HG02571 (cell line): Measurements from ENCODE around the gene SLAIN2.
A peak's percentile ranks its signal among the peaks of the same experiment; 100 is the strongest.
"Not testable (repeated sequence)": the region's sequence is repeated elsewhere in the genome, so short reads cannot be mapped to it uniquely, and the experiment has no call there.

Experiments
- ATAC-seq: cut with Tn5 transposase; IDR thresholded peaks from one replicate; pipeline ENCODE4 v1.9.1; 2021; ENCODE audit warnings: mild to moderate bottlenecking, moderate library complexity; ENCODE audit not compliant: unreplicated experiment

The SLAIN2 gene

GRCh38 chr4:48340965-48341775 lies at the start of gene SLAIN2:
SLAIN2 (plus strand) TSS chr4:48341529; CDS start chr4:48341740, 211 bp downstream.
- peak; percentile 88 for ATAC-seq

GRCh38 chr4:48292218-48292790 lies 49.0 kb upstream of the SLAIN2 start:
- not testable (repeated sequence) for ATAC-seq

DNA sequence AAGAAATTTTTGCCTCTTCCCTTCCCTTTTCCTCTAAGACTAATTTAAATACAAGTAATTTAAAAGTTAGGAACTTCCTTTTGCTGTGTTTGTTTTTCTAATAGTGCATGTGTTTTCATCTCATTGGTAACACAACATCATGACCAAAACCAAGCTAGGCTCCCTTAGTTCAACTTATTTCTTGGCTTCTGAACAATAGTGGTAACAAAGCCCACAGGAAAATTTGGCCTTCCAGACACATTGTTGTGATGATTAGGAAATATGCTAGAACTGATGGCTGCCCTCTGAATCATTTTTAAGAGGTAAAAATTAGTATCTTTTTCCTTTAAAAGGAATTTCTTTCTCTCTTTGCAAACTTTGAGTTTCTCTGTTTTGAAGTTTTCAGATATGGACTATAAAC lies 46.2 kb upstream of the SLAIN2 start:
- ATAC-seq = no peak

DNA sequence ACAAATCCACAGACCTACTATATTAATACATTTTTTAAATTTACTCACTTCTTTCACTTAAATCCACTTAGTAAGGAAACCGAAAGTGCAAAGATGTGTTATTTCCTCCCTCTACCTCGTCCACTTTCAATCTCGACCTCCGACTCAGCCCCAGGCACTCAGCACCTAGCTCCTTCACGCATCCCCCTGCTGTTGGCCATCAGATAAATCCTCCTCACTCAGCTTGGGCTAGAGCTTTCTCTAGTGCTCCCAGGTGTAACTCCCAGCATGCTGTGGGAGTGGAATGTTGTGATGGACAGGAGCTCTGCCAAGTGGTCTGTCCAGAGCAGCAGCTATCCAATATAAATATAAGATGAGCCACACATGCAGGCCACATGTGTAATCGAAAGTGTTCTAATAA lies 45.0 kb upstream of the SLAIN2 start:
- ATAC-seq = no peak

DNA sequence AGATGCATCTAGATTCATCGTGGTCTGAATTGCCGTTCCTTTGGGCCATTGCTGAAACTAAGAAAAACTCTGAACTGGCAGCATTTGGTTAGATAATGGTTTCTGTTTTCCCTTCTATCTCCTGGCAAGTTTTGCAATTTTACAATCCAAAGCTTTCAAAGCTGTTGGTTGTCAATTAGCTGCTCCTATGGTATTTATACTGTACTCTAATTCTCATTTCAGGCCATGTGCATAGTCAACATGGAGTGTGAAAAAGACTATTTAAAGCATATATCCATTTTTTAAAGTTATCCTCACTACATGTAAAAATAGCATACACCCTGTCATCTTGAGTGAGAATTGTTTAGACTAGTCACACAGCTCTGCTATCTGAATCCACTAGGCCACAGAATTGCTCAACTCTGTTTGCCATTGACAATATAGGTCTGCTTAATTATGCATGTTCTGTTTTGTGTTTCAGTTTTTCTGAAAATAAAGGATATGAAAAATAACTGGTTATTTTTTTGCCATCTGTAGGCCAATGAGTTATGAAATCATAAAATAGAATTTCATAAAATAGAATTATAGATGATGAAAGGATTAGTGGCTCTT lies 44.0 kb upstream of the SLAIN2 start:
- no peak for ATAC-seq

GRCh38 chr4:48299560-48299959 lies 41.8 kb upstream of the SLAIN2 start:
- ATAC-seq = no peak

- ATAC-seq = no peak
Observed at GRCh38 chr4:48300004-48300403, 41.3 kb upstream of the SLAIN2 start.

- no peak for ATAC-seq
Observed at GRCh38 chr4:48305508-48305907, 35.8 kb upstream of the SLAIN2 start.

GRCh38 chr4:48307528-48307927 lies 33.8 kb upstream of the SLAIN2 start:
- ATAC-seq = no peak

GRCh38 chr4:48308901-48309300 lies 32.4 kb upstream of the SLAIN2 start:
- no peak for ATAC-seq

- ATAC-seq = no peak
Observed at GRCh38 chr4:48311896-48312295, 29.4 kb upstream of the SLAIN2 start.

- ATAC-seq = not testable (repeated sequence)
Observed at GRCh38 chr4:48314746-48315145, 26.6 kb upstream of the SLAIN2 start.

GRCh38 chr4:48315728-48316630 lies 25.4 kb upstream of the SLAIN2 start:
- ATAC-seq = peak; percentile 81

- no peak for ATAC-seq
Observed at GRCh38 chr4:48321312-48321711, 20.0 kb upstream of the SLAIN2 start.

DNA sequence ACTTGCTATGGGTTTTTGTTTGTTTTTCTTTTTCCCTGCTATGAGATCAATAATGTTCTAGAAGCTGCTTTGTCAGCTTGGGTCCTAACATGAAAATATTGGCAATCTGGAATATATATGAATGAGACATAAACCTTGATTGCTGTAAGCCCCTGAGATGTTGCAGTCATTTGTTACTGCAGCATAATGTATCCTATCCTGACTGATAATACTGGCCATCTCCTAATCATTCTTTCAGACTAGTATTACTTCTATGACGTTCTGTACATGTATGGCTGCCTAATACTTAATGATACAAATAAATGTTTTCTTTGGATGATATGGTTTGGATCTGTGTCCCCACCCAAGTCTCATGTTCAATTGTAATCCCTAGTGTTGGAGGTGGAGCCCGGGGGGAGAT lies 19.3 kb upstream of the SLAIN2 start:
- no peak for ATAC-seq

- no peak for ATAC-seq
Observed at GRCh38 chr4:48324281-48324680, 17.0 kb upstream of the SLAIN2 start.

GRCh38 chr4:48329193-48329592 lies 12.1 kb upstream of the SLAIN2 start:
- ATAC-seq = no peak

DNA sequence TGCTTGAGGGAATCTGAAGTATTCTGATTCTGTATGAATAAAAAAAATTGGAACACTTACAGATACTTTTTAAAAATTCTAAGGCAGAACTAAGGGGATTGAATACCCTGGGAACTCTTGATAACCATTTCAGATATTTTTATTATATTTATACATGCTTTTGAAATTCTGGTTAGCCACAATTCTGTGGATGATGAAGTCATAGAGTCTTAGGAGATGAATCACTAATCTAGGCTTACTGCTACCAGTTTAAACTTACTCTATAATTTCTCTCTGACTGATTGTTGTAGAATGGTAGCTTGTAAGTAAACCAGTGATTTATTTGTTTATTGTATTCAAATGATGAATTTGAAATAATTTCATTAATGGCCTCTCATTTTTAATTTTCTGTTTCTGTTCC lies 11.4 kb upstream of the SLAIN2 start:
- no peak for ATAC-seq

DNA sequence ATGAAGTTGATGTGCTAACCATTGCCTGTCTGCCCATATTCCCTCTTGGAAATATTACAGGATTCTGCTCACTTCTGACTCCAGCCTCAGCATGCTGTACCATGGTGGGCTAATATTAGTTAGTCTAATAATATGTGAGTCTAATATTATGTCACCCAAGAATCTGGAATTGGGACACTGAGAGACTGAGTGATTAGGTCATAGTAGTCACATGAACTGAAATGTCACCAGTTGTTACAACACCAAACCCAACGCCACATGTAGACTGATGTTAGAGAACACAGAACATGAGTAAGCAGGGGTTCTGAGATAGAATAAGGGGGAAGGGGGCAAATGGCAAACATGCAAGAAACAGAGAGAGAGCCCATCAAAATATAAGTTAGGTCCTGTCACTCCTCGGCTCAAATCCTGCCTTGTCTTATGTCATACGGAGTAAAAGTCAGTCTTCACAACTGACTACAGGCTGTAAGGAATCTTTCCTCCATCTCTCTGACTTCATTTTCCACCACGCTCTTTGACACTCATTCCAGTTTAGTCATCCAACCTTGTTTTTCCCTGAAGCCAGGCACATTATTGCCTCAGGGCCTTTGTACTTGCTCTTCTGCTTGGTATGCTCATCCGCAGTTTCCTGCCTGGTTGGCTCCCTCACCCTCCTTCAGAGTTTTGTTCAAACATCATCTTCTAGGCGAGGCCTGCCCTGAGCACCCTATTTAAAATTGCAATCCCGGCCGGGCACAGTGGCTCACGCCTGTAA lies 9.6 kb upstream of the SLAIN2 start:
- no peak for ATAC-seq

- no peak for ATAC-seq
Observed at GRCh38 chr4:48332661-48333060, 8.7 kb upstream of the SLAIN2 start.
